Measurements from ENCODE around the gene ANKRD29.

GRCh38 chr18:23572012-23572411, 90.7 kb downstream of the ANKRD29 start:
- TF ChIP-seq CBFB (CRISPR knock-in tag; IDR thresholded peaks at IDR 0.05) = no peak
- TF ChIP-seq POLR2A (conservative IDR thresholded peaks at IDR 0.05) = no peak
- no peak for TF ChIP-seq ZNF76 (CRISPR knock-in tag; IDR thresholded peaks at IDR 0.05; ENCODE audit: borderline replicate concordance)
- no peak for TF ChIP-seq EZH2 (IDR thresholded peaks at IDR 0.05; ENCODE audit: borderline replicate concordance, low read depth, low read length)
- TF ChIP-seq ZNF217 (CRISPR knock-in tag; IDR thresholded peaks at IDR 0.05) = no peak
